ENCODE results near the gene CCDC167. TPM values are rescaled to one million over a fixed set of nuclear protein-coding genes. Genes with fewer than 3 reads are reported as not detected.

Gene CCDC167
- total RNA-seq, 6 experiments from 2014 or later = 19.0 to 23.8 (median 22.4) TPM

GRCh38 chr6:37535428-37535758 is 35.7 kb upstream of the CCDC167 start:
- no peak overlapping the region for H3K4me3 Mint-ChIP-seq
- DNase-seq = no peak
- H3K4me1 Mint-ChIP-seq (ENCODE audit: low read depth) = peaks cover 32% of the 10 kb centered on the region
- H3K27me3 Mint-ChIP-seq (ENCODE audit: insufficient read depth) = peaks cover 53% of the 10 kb centered on the region
- no peak for TF ChIP-seq CTCF (IDR thresholded peaks at IDR 0.05)
- H3K9me3 Mint-ChIP-seq = no peaks in the 10 kb centered on the region
- no peaks in the 10 kb centered on the region for H3K36me3 Mint-ChIP-seq (ENCODE audit: low read depth)
- H3K27ac Mint-ChIP-seq = no peak overlapping the region

GRCh38 chr6:37534893-37535292 is 35.2 kb upstream of the CCDC167 start:
- TF ChIP-seq CTCF (IDR thresholded peaks at IDR 0.05) = no peak
- DNase-seq = no peak
- no peaks in the 10 kb centered on the region for H3K9me3 Mint-ChIP-seq
- no peaks in the 10 kb centered on the region for H3K36me3 Mint-ChIP-seq (ENCODE audit: low read depth)
- peaks cover 32% of the 10 kb centered on the region for H3K4me1 Mint-ChIP-seq (ENCODE audit: low read depth)
- peaks cover 58% of the 10 kb centered on the region for H3K27me3 Mint-ChIP-seq (ENCODE audit: insufficient read depth)
- no peak overlapping the region for H3K27ac Mint-ChIP-seq
- no peak overlapping the region for H3K4me3 Mint-ChIP-seq

GRCh38 chr6:37532122-37532521 is 32.4 kb upstream of the CCDC167 start:
- DNase-seq = no peak
- Mint-ChIP-seq H3K27me3 (ENCODE audit: insufficient read depth) (peaks cover 59% of the 10 kb centered on the region), H3K36me3 (ENCODE audit: low read depth) (no peaks in the 10 kb centered on the region), H3K9me3 (no peaks in the 10 kb centered on the region), H3K4me1 (ENCODE audit: low read depth) (peaks cover 29% of the 10 kb centered on the region), H3K27ac (no peak overlapping the region), H3K4me3 (no peak overlapping the region)
- TF ChIP-seq CTCF (IDR thresholded peaks at IDR 0.05) = no peak

- Mint-ChIP-seq H3K4me1 (ENCODE audit: low read depth) (peaks cover 29% of the 10 kb centered on the region), H3K36me3 (ENCODE audit: low read depth) (no peaks in the 10 kb centered on the region), H3K27me3 (ENCODE audit: insufficient read depth) (peaks cover 61% of the 10 kb centered on the region), H3K9me3 (no peaks in the 10 kb centered on the region), H3K4me3 (no peak overlapping the region), H3K27ac (no peak overlapping the region)
- no peak for DNase-seq
- no peak for TF ChIP-seq CTCF (IDR thresholded peaks at IDR 0.05)
Measured at GRCh38 chr6:37531437-37532036, 31.8 kb upstream of the CCDC167 start.

- H3K36me3 Mint-ChIP-seq (ENCODE audit: low read depth) = no peaks in the 10 kb centered on the region
- no peaks in the 10 kb centered on the region for H3K9me3 Mint-ChIP-seq
- peaks cover 61% of the 10 kb centered on the region for H3K27me3 Mint-ChIP-seq (ENCODE audit: insufficient read depth)
- no peak overlapping the region for H3K27ac Mint-ChIP-seq
- no peak for TF ChIP-seq CTCF (IDR thresholded peaks at IDR 0.05)
- no peak for DNase-seq
- no peak overlapping the region for H3K4me3 Mint-ChIP-seq
- H3K4me1 Mint-ChIP-seq (ENCODE audit: low read depth) = peaks cover 29% of the 10 kb centered on the region
Measured at GRCh38 chr6:37531026-37531425, 31.3 kb upstream of the CCDC167 start.

GRCh38 chr6:37530297-37530696 is 30.6 kb upstream of the CCDC167 start:
- no peak overlapping the region for H3K4me3 Mint-ChIP-seq
- no peak overlapping the region for H3K27ac Mint-ChIP-seq
- no peaks in the 10 kb centered on the region for H3K36me3 Mint-ChIP-seq (ENCODE audit: low read depth)
- peaks cover 30% of the 10 kb centered on the region for H3K4me1 Mint-ChIP-seq (ENCODE audit: low read depth)
- peaks cover 59% of the 10 kb centered on the region for H3K27me3 Mint-ChIP-seq (ENCODE audit: insufficient read depth)
- no peaks in the 10 kb centered on the region for H3K9me3 Mint-ChIP-seq
- TF ChIP-seq CTCF (IDR thresholded peaks at IDR 0.05) = no peak
- DNase-seq = no peak
